NCI-H2227 (cell line): ENCODE results near the gene GALNT6.
A peak's percentile ranks its signal among the peaks of the same experiment; 100 is the strongest.

Experiments used
- DNase-seq: peaks from one replicate; lab custom pipeline; 2025; ENCODE audit not compliant: unreplicated experiment; lab: John Stamatoyannopoulos, UW

GALNT6 gene

GRCh38 chr12:51405801-51406207 lies 14.6 kb upstream of the GALNT6 start:
- DNase-seq, result no peak

DNA sequence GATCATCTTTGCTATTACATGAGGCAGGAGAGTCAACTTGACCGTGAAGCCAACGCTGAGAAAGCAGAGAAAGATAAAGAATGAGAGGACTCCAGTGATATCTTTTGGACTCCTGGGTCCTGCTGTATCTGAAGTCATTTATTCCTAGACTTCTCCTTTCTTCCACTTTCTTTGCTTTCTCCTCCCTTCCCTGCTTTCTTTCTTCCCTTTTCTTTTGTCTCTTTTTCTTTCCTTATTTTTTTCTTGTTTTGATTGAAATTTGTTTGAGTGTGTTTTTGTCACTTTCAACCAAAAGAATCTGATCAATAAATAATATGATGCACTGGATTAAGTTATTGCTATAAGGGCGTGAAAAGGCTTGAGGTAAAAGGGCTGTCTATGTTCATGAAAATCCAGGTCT lies 13.4 kb upstream of the GALNT6 start:
- DNase-seq, result no peak

GRCh38 chr12:51403681-51404136 lies 12.5 kb upstream of the GALNT6 start:
- no peak for DNase-seq

- no peak for DNase-seq
Measured at GRCh38 chr12:51403159-51403558, 12.0 kb upstream of the GALNT6 start.

GRCh38 chr12:51401900-51402299 lies 10.7 kb upstream of the GALNT6 start:
- no peak for DNase-seq

DNA sequence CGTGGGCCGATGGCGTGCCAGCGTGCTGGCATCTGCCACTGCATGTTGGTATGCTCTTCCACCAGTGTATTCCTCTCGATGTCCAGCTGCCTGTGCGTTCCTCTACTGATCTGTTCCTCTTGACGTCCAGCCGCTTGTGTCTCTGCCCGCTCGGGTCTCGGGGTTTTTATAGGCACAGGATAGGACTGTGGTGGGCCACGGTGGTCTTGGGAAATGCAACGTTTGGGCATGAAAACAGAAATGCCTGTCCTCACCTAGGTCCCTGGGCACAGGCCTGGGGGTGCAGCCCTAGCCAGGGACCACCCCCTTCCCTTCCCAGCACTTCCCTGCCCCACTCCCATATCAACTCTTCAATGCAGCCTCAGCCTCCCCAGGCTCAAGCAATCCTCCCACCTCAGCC lies 10.3 kb upstream of the GALNT6 start:
- DNase-seq, result no peak

GRCh38 chr12:51401020-51401419 lies 9.8 kb upstream of the GALNT6 start:
- no peak for DNase-seq

GRCh38 chr12:51399891-51400290 lies 8.7 kb upstream of the GALNT6 start:
- DNase-seq, result no peak

DNA sequence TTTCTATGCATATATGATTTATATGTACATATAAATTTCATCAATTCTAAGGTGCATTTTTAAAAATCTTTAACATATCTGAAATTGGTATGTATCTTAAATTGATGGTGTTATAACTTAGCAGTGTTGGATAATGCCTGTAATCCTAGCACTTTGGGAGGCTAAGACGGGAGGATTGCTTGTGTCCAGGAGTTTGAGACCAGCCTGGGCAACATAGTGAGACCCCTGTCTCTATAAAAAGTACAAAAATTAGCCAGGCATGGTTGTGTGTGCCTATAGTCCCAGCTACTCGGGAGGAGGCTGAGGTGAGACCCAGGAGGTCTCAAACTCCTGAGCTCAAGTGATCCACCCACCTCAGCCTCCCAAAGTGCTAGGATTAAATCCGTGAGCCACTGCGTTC lies 6.5 kb upstream of the GALNT6 start:
- DNase-seq, result no peak

GRCh38 chr12:51395283-51396230 lies 4.4 kb upstream of the GALNT6 start:
- DNase-seq, result no peak

DNA sequence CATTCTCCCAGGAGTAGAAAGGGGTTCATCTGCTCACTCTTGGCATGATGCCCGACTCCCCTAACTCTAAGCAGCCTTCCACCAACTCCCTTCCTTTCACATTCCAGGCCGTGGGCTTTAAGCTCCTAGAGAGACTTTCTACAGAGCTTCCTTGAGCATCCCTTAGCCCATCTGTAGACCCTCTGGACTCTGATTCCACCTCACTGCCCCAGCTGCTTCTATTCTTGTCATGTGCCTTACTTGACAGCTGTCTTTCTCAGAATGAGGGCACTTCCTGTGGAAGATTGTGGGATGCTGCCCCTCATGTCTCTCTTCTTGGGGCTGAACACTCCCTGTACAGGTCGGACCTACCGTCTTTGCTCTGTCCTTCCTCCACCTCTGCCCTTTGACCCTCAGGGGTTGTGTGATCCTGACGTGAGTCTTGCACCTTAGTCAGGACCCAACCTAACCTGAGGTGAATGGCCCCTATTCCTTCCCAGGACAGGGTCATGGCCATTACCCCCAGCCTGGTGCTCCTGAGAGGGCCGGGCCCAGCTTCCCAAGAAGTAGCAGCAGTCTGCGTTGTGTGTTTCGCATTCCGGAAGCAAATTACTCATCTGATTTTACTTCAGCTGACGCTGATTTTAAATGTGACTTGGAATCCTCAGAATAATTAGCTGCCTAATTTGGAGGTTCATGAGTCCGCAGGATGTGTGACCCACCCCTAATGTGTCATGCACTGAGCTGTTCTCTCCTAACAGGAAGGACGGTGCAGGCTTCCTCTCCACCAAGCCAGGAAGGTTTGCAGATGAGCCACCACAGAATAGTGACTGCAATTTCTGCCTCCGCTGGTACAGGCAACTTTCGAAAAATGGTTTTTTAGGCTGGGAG lies 2.7 kb upstream of the GALNT6 start:
- DNase-seq, result no peak

DNA sequence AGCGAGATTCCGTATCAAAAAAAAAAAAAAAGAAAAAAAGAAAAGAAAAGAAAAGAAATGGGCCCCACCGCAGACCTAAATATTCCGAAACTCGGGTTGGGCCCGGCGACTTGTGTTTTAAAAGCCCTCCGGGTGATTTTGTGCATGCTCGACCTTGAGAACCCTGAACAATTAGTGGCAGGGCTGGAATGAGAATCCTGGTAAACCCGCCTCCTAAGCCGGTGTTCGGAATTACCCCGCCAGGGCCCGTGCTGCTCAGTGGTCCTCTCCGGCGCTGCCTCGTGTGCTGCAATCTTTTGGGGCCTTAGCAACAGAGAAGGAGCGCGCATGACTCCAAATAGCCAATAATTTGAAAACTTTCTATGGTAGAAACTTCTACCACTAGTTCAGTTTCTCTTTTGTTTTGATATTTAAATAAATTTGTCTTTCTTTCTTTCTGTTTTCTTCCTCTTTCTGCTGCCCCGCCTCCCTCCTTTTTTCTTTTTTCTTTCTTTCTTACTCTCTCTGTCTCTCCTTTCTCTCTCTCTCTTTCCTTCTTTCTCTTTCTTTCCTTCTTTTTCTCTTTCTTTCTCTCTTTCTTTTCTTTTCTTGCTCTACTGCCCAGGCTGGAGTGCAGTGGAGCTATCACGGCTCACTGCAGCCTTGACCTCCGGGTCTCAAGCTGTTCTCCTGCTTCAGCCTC lies 1.5 kb upstream of the GALNT6 start:
- DNase-seq, result no peak

- no peak for DNase-seq
Measured at GRCh38 chr12:51390891-51391282, 319 bp downstream of the GALNT6 start.

DNA sequence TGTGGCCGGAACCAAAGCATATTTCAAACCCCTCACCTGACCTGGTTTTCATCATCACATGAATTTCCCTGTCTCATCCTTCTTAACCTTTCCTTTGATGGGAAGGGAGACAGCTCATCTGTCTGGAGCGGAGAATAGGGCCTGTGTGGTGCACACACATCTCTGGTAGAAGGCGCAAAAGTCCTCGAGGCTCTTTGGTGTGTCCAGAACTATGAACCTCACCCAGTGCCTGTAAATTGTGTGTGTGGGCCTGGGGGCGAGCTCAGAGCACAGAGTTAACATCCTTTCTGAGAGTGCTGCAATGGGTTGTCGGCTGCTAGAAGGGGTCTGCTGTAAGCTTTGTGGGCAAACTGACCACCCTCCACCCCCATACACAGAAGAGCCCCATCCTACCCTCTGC lies 749 bp downstream of the GALNT6 start:
- no peak for DNase-seq

DNA sequence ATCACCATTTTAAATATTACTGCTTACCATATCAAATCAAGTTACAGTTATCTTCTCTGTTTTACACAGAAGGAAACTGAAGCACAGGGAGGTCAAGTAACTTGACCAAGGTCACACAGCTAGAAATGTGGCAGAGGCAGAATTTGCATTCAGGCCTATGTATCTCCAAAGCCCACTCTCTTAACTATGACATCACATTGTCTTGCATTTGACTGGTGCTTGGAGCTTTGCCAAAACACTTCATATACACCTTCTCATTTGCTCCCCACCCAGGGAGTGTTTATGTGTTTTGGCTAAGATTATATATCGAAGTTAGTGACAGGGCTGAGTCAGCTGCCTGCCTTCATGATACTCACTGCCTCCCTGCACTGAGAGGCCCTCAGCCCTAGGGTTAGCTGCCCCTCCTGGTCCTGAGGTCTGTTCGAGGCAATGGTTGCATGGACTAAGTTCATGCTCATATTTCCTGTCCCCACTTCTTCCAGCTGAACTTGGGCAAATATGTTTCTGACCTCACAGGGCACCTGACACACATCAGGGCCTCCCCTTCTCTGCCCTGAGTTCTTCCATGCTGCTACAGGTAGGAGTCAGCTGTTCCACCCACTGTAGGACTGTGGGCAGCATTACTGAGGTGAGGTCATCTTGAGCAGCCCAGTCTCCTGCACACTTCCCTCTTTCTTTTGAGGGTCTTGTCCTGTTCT lies 1.8 kb downstream of the GALNT6 start:
- no peak for DNase-seq

GRCh38 chr12:51388846-51389245 lies 2.4 kb downstream of the GALNT6 start:
- DNase-seq, result no peak

DNA sequence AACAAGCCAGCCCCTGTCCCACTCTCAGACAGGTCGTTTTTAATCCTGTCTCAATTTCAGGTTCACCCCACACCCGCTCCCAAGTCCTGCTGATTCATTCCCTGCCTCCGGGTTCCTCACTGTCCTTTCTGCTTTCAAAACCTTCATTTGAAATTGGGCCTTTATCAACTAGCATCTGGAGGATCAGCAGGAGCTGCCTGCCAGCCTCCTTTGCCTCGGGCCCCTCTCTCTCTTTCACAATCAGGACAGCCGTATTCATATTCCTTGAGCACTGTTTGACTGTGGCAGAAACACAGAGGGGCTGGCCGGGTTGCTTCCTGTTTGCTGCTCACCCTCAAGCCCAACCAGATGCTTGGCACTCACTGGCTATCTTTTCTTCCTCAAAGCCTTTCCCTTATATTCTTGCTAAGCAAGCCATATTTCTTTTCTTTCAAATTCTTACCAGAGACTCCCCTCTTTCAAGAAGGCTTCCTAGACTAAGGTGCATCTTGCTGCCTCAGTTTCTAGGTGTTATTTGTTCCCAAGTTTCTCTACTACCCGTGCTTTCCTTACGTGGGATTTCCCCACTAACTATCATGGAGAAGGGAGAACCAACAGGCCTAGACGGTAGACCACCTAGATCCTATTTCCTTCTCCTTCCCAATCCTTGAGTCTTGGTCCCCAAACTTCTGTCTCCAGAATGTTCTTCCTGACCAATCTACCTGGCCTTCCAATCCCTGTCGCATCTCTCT lies 3.0 kb downstream of the GALNT6 start:
- peak; percentile 15 for DNase-seq

DNA sequence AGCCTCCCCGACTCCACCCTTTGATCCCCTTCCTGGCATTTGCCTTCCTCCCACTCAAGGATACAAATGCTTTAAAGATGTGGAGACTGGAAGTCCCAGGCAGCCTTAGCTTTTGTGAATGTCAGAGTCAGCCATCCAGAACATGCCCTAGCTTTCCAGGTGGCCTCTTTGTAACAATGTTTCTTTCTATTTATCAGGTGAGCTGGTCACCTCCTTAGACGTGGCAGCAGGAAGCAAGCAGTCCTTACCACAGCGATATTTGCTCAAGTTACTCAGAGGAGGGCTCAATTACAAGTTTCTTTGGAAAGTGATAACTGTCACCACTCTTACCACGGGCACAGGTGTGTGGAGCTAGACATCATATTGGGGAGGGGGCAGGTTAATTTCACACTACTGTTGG lies 4.9 kb downstream of the GALNT6 start:
- DNase-seq, result no peak

GRCh38 chr12:51383269-51383905 lies 7.8 kb downstream of the GALNT6 start:
- DNase-seq, result no peak

DNA sequence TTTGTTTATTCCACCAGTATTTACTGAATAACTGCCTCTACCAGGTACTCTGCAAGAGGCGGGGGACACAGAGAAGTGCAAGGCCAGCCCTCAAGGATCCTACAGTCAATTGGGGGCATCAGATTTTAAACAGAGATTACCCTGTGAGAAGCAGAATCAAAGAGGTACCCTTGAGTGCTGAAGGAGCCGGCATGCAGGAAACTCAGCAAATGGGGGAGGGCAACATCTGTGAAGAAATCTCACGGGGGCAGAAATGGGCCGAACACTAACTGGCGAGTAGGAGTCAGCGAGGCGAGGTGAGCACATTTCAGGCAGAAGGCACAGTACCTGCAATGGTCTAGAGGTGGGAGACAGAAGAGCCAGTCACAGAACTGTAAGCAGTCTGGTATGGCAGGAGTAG lies 9.0 kb downstream of the GALNT6 start:
- DNase-seq, result peak; percentile 4
